Naive thymus-derived CD4-positive, alpha-beta T cell (primary cell): ENCODE measurements around the gene GAK. TPM values are rescaled to one million over a fixed set of nuclear protein-coding genes. Genes with fewer than 3 reads are reported as not detected.
A peak's percentile ranks its signal among the peaks of the same experiment; 100 is the strongest.
"Not testable (repeated sequence)": the region's sequence is repeated elsewhere in the genome, so short reads cannot be mapped to it uniquely, and the experiment has no call there.

Experiments used
- ATAC-seq: fragments of 150-1000 bp; cut with Tn5 transposase; 2 replicates; pipeline ENCODE4 v1.10.0; 2021; ENCODE audit warnings: mild to moderate bottlenecking, moderate library complexity
- CTCF ChIA-PET: fragments of 350-600 bp; sonication (Branson Sonifier 250); formaldehyde crosslinking; loops from one replicate; lab custom pipeline; 2021; ENCODE audit warnings: antibody characterized with exemption; lab: Charles Lee
- POLR2A ChIA-PET: fragments of 350-600 bp; sonication (Branson Sonifier 250); formaldehyde crosslinking; loops from one replicate; lab custom pipeline; 2021; ENCODE audit warnings: antibody characterized with exemption, inconsistent platforms; lab: Charles Lee
- DNase-seq, 9 donors: peaks; one replicate each; pipeline versions ENCODE4 v3.0.0 to v3.0.0-alpha.2; 2020 to 2022; ENCODE audit warnings: mixed read lengths in 1 of 9
- H3K27ac ChIP-seq: one replicate; pipeline ENCODE4 v1.7.0; 2013; ENCODE audit warnings: mild to moderate bottlenecking, low read depth, low read length, moderate library complexity
- H3K27me3 ChIP-seq, 2 donors: one replicate each; pipeline ENCODE4 v1.7.0; 2013; ENCODE audit warnings: low read length in 2 of 2, mild to moderate bottlenecking in 2 of 2, moderate library complexity in 2 of 2; ENCODE audit not compliant: control insufficient read depth in 2 of 2, insufficient read depth in 2 of 2
- H3K36me3 ChIP-seq, 3 experiments: 1 replicate in 2 of 3; 2 replicates in 1 of 3; pipeline ENCODE4 v1.7.0; 2013; ENCODE audit warnings: low read length in 3 of 3, mild to moderate bottlenecking in 3 of 3, moderate library complexity in 1 of 3; ENCODE audit not compliant: insufficient read depth in 3 of 3, control insufficient read depth in 2 of 3
- H3K4me1 ChIP-seq, 2 donors: one replicate each; pipeline ENCODE4 v1.7.0; 2013; ENCODE audit warnings: low read length in 2 of 2, mild to moderate bottlenecking in 2 of 2, moderate library complexity in 1 of 2; ENCODE audit not compliant: control insufficient read depth in 2 of 2, insufficient read depth in 2 of 2
- H3K4me3 ChIP-seq: 2 replicates; pipeline ENCODE4 v1.7.0; 2013; ENCODE audit warnings: mild to moderate bottlenecking, low read length
- H3K9me3 ChIP-seq, 3 experiments: 1 replicate in 2 of 3; 2 replicates in 1 of 3; pipeline ENCODE4 v1.7.0; 2013; ENCODE audit warnings: low read length in 3 of 3; ENCODE audit not compliant: control insufficient read depth in 2 of 3
- H3K27ac Mint-ChIP-seq, 9 donors: one replicate each; pipeline ENCODE4 v1.8.0; 2020 to 2022; ENCODE audit warnings: mixed read lengths in 9 of 9, mild to moderate bottlenecking in 8 of 9, moderate library complexity in 5 of 9, inconsistent platforms in 2 of 9
- H3K27me3 Mint-ChIP-seq, 5 donors: one replicate each; pipeline ENCODE4 v1.8.0; 2021 to 2022; ENCODE audit warnings: mixed read lengths in 5 of 5, mild to moderate bottlenecking in 1 of 5
- H3K36me3 Mint-ChIP-seq, 5 donors: one replicate each; pipeline ENCODE4 v1.8.0; 2020 to 2022; ENCODE audit warnings: mixed read lengths in 5 of 5, mild to moderate bottlenecking in 3 of 5, inconsistent platforms in 1 of 5
- H3K4me1 Mint-ChIP-seq, 7 donors: one replicate each; pipeline ENCODE4 v1.8.0; 2020 to 2022; ENCODE audit warnings: mixed read lengths in 7 of 7, mild to moderate bottlenecking in 3 of 7, inconsistent platforms in 1 of 7
- H3K4me3 Mint-ChIP-seq, 10 donors: one replicate each; pipeline ENCODE4 v1.8.0; 2020 to 2022; ENCODE audit warnings: mild to moderate bottlenecking in 10 of 10, mixed read lengths in 10 of 10, moderate library complexity in 6 of 10, inconsistent platforms in 2 of 10
- H3K9me3 Mint-ChIP-seq, 11 donors: one replicate each; pipeline ENCODE4 v1.8.0; 2020 to 2022; ENCODE audit warnings: mixed read lengths in 11 of 11, mild to moderate bottlenecking in 4 of 11, inconsistent platforms in 1 of 11, moderate library complexity in 1 of 11
- intact Hi-C, 2 donors: fragments of 100-400 bp; cut with micrococcal nuclease; formaldehyde crosslinking; loops; one replicate each; pipeline ENCODE4 v1.15.1; 2023
- polyA plus RNA-seq, 2 donors: library from polyadenylated mRNA; unstranded; fragments of 300-500 nt; fragmentation: Illumina TruSeq; gene quantifications; one replicate each; pipeline ENCODE4 v1.2.3, GENCODE V29; 2021
- total RNA-seq, 6 experiments: library from RNA in 5 of 6; stranded (reverse) in 5 of 6; gene quantifications; 1 replicate in 5 of 6; 2 replicates in 1 of 6; pipeline ENCODE4 v1.2.3 and lab custom pipeline; 2021 to 2026

The GAK gene
- total RNA-seq (100 to 1,000 TPM; 167 to 206 (median 174) TPM), polyA plus RNA-seq (10 to 100 TPM; 34.0 to 96.2 TPM), total RNA-seq (lab: John Stamatoyannopoulos, UW) (165 reads per million, percentile 91 among the genes with 10 or more reads in this experiment)

- peaks cover 35 to 59% (median 48%) of the 10 kb centered on the region in 7 donors for H3K4me1 Mint-ChIP-seq
- intact Hi-C loops = loop anchor here (1.0 to 10.0 kb wide), 20 partner anchors 15 to 1483 kb away; partner anchors contain the start of genes ATP5ME (in 2 of the 2), DGKQ (in 2 of the 2), MAEA (in 2 of the 2) and MYL5 (in 2 of the 2)
Measured at GRCh38 chr4:931960-932712, at the start of gene GAK, which contains the start of gene TMEM175. Gene GAK, minus strand, starts transcription at chr4:932316. Its CDS starts 129 bp downstream, at chr4:932187. Gene TMEM175, plus strand, starts transcription at chr4:932460. Its CDS starts 15,280 bp downstream, at chr4:947740.

DNA sequence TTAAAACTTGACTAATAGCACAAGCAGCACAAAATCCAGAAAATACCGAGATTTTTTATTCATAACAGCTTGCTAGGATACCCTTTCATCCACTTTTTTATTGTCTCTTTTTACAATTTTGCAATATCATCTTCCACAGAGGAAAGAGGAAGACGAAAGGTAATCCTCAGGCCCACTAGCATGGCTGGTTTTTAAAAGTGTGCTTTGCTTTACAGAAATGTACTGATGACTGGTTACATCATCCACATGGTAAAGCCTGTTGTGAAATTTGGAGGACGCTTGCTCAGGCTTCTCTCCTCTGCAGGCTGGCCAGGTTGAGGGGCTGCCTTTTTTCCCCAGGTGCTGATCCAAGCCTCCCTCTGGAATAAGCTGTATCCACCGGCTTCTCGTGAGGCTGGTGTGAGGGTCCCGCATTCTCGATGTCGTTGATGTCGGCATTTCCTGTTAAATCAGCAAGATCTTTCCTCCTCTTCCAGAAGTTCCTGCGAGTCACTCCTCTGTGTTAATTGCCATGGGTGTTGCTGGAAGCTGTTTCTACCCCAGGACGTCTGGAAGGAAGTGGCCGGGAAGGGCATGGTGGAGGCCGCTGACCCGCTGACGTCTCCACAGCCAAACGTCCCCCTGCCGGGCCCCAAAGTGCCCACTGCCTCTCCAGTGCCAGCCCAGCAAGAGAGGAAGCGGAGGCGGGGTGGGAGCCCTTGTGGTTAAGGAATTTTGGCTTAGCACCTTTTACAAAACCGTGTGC, 47.0 kb upstream of the GAK start:
- intact Hi-C loops = no loop called here

More at GRCh38 chr4:931960-932712, at the start of gene GAK, which contains the start of gene TMEM175:
- H3K36me3 Mint-ChIP-seq = peaks cover 0 to 4% (median 2%) of the 10 kb centered on the region in 5 donors
- peak; percentile 93 to 99 (median 98) for DNase-seq
- Histone ChIP-seq H3K36me3 (peaks cover 0 to 7% (median 0%) of the 10 kb centered on the region in 3 experiments), H3K9me3 (no peaks in the 10 kb centered on the region), H3K4me1 (peaks cover 24 to 35% of the 10 kb centered on the region in 2 donors), H3K4me3 (peak within 1 kb of the TSS; percentile 83), H3K27ac (peak within 1 kb of the TSS; percentile 99), H3K27me3 (no peaks in the 10 kb centered on the region)
- H3K27ac Mint-ChIP-seq = peak within 1 kb of the TSS; percentile 92 to 97 (median 96)
- CTCF ChIA-PET = interaction anchor here (0.6 to 1.2 kb wide), 2 partner anchors 55 to 186 kb away, joined by 3 to 4 read pairs; partner anchors contain the start of gene IDUA
- H3K27me3 Mint-ChIP-seq = no peaks in the 10 kb centered on the region
- ATAC-seq = peak; percentile 95
- H3K4me3 Mint-ChIP-seq = peak within 1 kb of the TSS; percentile 89 to 99 (median 95)
- POLR2A ChIA-PET = interaction anchor here (0.6 to 2.9 kb wide), 10 partner anchors 9 to 358 kb away, joined by 3 to 14 read pairs (median 4); partner anchors contain the start of gene IDUA
- H3K9me3 Mint-ChIP-seq = no peaks in the 10 kb centered on the region

DNA sequence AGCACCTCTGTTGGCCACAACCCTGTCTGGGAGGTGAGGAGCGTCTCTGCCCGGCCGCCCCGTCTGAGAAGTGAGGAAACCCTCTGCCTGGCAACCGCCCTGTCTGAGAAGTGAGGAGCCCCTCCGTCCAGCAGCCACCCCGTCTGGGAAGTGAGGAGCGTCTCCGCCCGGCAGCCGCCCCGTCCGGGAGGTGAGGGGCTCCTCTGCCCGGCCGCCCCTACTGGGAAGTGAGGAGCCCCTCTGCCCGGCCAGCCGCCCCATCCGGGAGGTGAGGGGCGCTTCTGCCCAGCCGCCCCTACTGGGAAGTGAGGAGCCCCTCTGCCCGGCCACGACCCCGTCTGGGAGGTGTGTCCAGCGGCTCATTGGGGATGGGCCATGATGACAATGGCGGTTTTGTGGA, 43.9 kb upstream of the GAK start:
- H3K27ac Mint-ChIP-seq, H3K4me1 Mint-ChIP-seq, CTCF ChIA-PET, H3K4me3 Mint-ChIP-seq, H3K4me3 ChIP-seq, intact Hi-C loops, ATAC-seq, H3K9me3 ChIP-seq, POLR2A ChIA-PET, DNase-seq, H3K36me3 ChIP-seq, H3K27me3 ChIP-seq, H3K36me3 Mint-ChIP-seq, H3K27me3 Mint-ChIP-seq, H3K9me3 Mint-ChIP-seq, H3K27ac ChIP-seq: not testable (repeated sequence)
- H3K4me1 ChIP-seq = peaks cover 13% of the 10 kb centered on the region in 2 donors

More for the DNA sequence above, 47.0 kb upstream of the GAK start:
- DNase-seq (no peak), ATAC-seq (peak; percentile 55)
- ChIA-PET CTCF (no interaction called here), POLR2A (no interaction called here)
- no peak overlapping the region for H3K4me3 Mint-ChIP-seq
- H3K4me3 ChIP-seq = no peak overlapping the region
- H3K36me3 ChIP-seq = no peaks in the 10 kb centered on the region
- no peaks in the 10 kb centered on the region for H3K27me3 ChIP-seq
- H3K36me3 Mint-ChIP-seq = peaks cover 0 to 3% (median 0%) of the 10 kb centered on the region in 5 donors
- H3K27ac Mint-ChIP-seq = no peak overlapping the region
- peaks cover 0 to 9% (median 5%) of the 10 kb centered on the region in 7 donors for H3K4me1 Mint-ChIP-seq
- H3K4me1 ChIP-seq = no peaks in the 10 kb centered on the region
- no peaks in the 10 kb centered on the region for H3K27me3 Mint-ChIP-seq
- no peaks in the 10 kb centered on the region for H3K9me3 Mint-ChIP-seq
- no peaks in the 10 kb centered on the region for H3K9me3 ChIP-seq
- H3K27ac ChIP-seq = no peak overlapping the region

DNA sequence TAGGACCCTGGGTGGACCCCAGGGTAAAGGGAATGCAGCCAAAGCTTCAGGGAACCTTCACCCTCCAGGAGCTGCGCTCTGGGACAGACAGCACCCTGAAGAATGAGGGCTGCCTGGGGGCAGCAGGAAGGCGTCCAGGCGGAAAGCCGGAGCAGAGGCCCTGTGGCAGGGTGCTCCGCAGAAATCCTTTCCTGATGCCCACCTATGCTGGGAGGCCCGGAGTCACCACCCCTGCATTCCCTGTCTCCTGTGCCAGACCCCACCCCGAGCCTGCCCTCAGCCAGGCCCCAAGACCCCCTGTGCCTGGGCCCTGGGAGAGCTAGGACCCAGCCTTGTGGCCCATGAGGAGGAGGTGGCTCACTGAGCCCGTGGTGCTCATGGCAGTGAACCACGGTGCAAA, 42.6 kb upstream of the GAK start:
- ATAC-seq (no peak), DNase-seq (no peak)
- H3K27ac ChIP-seq = no peak overlapping the region
- no peaks in the 10 kb centered on the region for H3K9me3 ChIP-seq
- intact Hi-C loops = loop anchor here in 1 of 2 donors (5.0 kb wide), 1 partner anchor 83 kb away; no protein-coding TSS in a partner anchor
- H3K27ac Mint-ChIP-seq = no peak overlapping the region
- ChIA-PET POLR2A (no interaction called here), CTCF (no interaction called here)
- no peaks in the 10 kb centered on the region for H3K27me3 Mint-ChIP-seq
- H3K4me3 ChIP-seq = no peak overlapping the region
- no peaks in the 10 kb centered on the region for H3K27me3 ChIP-seq
- H3K36me3 ChIP-seq = no peaks in the 10 kb centered on the region
- no peaks in the 10 kb centered on the region for H3K9me3 Mint-ChIP-seq
- peak overlapping the region in 3 of 10 donors; percentile 8 to 54 (median 51) for H3K4me3 Mint-ChIP-seq
- peaks cover 0 to 4% (median 0%) of the 10 kb centered on the region in 5 donors for H3K36me3 Mint-ChIP-seq
- H3K4me1 ChIP-seq = peaks cover 13 to 26% of the 10 kb centered on the region in 2 donors
- H3K4me1 Mint-ChIP-seq = peaks cover 0 to 16% (median 10%) of the 10 kb centered on the region in 7 donors

GRCh38 chr4:973431-974397, 41.6 kb upstream of the GAK start, which contains the start of gene DGKQ:
Gene DGKQ, minus strand, starts transcription at chr4:973569. Its CDS starts 87 bp downstream, at chr4:973482.
- intact Hi-C loops = loop anchor here (1.0 to 5.0 kb wide), 12 partner anchors 13 to 607 kb away; partner anchors contain the start of genes GAK (in 2 of the 2), TMEM175 (in 2 of the 2), ATP5ME (in 1 of the 2) and IDUA (in 1 of the 2)
- peak within 1 kb of the TSS; percentile 19 to 75 (median 56) for H3K4me3 Mint-ChIP-seq
- H3K27me3 Mint-ChIP-seq = no peaks in the 10 kb centered on the region
- H3K27ac Mint-ChIP-seq = no peak within 1 kb of the TSS
- ATAC-seq (peak; percentile 96), DNase-seq (peak; percentile 68 to 93 (median 83))
- peaks cover 0 to 17% (median 10%) of the 10 kb centered on the region in 7 donors for H3K4me1 Mint-ChIP-seq
- Histone ChIP-seq H3K27ac (peak within 1 kb of the TSS; percentile 72), H3K27me3 (no peaks in the 10 kb centered on the region), H3K9me3 (no peaks in the 10 kb centered on the region), H3K4me3 (peak within 1 kb of the TSS; percentile 56), H3K36me3 (no peaks in the 10 kb centered on the region), H3K4me1 (peaks cover 13 to 26% of the 10 kb centered on the region in 2 donors)
- no peaks in the 10 kb centered on the region for H3K9me3 Mint-ChIP-seq
- ChIA-PET POLR2A (no interaction called here), CTCF (no interaction called here)
- H3K36me3 Mint-ChIP-seq = peaks cover 0 to 4% (median 0%) of the 10 kb centered on the region in 5 donors
